Hematopoietic multipotent progenitor cell treated with erythropoietin and hydrocortisone succinate and interleukin-3 and kit ligand, for 17 days (in vitro differentiated cells): ENCODE measurements around the gene ARSI.

ENCODE experiments used
- DNase-seq: peaks from one replicate; pipeline ENCODE4 v3.0.0-alpha.2; 2015; ENCODE audit warnings: low spot score

ARSI gene

DNA sequence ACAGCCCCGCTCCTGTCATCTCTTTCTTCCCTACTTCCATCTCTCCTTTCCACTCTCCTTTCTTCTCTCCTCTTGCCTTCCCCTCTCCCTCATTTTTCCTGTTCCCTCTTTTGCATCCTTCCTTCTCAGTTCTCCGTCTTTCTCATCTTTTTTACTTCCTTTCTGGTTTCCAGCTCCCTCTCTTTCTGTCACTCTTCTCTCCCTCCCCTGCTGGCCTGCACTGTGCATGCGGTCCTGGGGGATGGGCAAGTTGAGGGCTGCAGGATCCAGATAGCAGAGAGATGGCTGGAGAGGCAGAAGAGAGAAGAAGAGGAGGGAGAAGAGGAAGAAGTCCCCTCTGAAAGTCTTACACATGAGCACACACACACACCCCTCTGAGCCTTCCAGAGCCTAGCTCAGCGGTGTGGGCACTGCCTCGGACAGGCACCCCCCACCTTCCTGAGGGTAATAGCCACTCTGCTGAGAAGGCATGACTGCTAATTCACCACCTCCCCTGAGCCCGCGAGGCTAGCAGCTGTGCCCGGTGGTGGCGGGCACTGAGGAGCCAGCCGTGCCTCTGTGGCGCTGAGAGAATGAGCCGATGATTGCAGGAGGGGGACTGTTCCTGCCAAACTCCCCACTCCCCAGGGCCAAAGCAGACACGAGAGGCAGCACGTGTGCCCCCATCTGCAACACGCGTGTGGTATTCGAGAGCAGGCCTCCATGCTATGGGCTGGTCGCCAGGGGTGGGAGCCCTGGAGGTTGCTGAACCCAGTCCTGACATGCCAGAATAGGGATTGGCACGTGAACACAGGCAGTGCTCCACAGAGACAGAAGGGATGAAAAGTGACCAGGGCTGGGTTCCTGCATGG, 9.4 kb downstream of the ARSI start:
- no peak for DNase-seq

DNA sequence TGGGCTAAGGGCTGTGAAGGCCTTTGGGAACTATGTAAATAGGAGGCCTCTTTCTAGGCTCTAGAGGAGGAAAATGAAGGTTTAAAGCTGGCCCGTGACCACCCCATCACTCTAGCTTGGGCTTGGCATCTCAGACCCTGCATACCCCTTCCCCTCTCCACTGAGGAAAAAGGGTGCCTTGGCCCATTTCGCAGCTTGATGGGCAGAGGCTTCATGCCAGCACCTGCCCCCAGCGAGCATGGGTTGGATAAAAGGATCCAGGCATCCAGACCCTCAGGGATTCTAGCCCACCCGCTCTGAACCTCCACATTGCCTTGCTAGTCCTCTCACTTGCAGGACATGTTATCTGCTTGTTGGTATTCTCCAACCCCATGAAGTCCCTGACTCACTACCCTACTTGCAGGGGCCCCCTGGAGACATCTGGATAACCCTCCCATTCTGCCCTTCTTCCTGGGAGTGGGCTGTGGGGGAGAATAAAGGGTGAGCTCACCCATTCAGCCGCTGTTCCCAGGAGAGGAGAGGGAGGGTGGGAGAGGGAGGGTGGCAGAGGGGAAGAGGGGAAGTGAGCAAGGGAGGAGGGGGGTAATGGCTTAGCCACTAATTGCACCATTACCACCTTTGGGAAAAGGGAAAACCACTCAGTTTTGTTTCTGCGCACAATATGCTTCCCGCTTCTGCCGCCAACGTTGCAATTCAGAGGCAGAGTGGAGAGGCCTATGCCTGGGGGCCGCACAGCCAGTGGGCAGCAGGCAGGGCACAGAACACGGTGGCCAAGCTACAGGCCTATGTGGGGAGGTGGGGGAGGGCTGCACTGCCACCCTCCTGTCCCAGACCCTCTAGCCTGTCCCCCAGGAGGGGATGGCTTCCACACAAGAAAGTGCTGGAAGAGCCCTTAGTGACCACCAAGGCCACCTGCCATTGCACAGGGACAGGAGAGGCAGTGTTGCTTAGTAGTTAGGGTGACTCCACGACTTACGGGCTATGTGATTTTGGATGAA, 11.0 kb downstream of the ARSI start:
- DNase-seq: no peak

DNA sequence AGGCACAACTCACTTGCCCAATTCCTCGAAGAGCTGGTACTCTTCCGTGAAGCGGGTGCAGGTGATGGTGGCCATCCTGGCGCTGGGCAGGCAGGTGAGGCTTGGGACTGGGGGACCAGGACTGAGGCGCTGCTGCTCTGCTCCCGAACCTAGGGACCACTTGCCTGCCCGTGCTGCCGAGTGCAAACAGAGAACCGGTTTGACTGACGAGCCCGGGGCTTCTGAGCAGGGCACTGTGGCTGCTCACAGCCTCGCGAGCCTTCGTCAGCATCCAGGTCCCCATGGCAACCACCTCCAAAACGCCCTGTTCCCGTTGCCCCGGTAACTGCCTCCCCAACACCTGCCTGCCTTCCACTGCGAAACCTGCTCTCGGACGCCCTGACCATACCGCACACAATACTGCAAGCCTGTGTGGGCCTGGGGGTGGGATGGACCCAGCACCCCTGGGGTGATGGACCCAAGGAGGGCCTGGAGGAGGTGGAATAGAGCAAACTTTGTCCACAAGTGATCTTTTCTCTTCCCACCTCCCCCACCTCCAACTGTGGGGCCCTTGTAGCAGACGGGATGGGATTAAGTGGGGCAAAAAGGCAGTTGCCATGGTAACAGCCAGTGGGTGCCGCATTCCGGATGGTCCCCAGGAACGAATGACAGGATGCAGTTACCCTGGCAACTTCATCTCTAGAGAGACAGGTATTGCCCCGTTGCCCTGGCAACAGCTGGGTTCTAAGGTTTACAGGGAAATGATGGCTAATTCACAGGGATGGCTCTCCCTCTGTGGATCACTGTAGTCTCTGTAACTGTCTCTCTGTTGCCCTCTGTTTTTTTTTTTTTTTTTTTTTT, 12.9 kb downstream of the ARSI start, which contains the start of gene CAMK2A:
Gene CAMK2A (minus strand): TSS at position 223 of the 840 bp plus-strand sequence. CDS start 148 bp downstream, at position 75.
- DNase-seq: no peak

DNA sequence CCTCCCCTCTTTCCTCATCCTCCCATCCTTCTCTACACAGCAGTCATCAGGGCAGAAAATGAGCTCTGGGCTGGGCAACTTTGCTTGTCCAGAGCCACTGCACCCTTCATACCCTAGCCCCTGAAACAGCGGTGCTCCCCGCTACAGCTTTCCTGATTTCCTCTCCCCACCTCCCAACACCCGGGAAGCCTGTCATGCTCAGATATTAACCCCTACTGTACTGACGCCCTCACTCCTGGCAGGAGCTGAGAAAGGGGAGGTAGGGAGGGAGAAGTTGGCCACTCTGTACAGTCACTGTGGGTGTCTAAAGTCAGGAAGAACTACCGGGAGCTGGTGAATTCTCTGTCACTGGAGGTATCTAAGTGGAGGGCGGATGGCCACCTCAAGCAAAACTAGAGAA, 13.9 kb downstream of the ARSI start:
- DNase-seq: no peak

DNA sequence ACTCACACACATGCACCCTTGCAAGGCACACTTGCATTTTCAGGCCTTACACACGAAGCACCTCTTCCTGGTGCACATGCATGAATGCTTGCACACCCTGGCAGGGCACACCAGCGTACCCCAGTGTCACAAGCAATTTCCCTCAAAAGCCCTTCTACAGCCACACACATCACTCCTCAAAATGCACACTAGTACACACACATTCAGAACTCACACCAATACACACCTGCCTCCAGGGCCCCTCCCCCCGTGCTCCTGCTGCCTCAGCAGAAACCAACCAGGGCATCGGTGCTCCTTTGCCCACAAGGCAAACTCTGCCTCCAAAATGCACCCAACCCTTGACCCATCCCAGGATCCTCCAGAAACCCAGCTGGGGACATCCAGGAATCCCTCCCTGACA, 14.3 kb downstream of the ARSI start:
- DNase-seq: no peak

DNA sequence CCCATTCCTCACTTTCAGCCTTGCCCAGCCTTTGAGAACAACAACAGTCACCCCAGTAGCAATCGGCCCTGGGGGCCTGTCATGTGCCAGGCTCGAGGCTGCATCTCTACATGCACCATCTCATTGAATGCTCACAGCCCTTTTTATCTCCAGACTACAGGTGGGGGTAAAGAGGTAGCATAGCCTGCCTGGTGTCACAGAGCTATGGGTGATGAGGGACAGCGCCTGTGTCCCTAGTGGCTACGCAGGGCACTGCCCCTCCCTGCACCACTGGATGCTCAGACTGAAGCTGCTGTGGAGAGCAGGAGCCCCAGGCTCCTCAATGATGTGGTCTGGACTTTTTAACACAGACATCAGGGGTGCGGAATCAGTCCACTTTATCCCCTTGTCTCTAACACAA, 15.9 kb downstream of the ARSI start:
- no peak for DNase-seq

DNA sequence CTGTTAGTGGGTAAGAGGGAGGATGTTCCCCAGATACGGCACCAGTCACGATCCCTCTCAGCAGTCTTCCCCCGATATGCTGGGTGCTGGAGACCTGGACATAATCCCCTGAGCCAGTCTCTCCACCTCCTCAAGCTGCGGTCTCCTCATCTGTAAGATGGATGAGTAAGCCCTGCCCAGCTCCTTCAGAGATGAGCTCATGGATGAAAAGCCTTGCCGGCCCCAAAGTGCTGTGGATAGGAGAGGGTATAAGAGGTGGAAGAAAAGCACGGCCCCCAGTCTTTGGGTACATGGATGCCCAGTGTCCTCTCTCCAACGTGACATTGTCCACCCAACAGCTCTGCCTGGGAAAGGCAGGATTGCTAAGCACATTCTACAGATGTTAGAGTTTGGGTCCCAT, 17.6 kb downstream of the ARSI start:
- DNase-seq: no peak

DNA sequence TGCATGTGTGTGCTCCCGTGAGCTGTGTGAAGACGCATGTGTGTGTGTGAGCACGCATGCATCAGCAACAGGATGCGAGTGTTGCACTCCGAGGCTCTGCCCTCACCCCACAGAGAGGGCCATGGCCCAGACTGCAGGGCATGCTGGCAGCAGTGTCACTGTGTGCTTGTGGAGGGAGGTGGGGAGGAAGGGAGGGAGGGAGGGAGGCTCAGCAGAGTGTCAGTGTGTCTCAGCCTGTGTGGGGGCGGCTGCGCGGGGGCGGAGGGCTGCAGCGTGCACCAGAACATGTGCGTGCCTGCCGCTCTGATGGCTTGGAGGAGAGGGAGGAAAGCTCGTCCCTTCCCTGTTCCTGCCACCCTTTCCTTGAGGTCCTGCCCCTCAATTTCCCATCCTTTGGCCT, 18.4 kb downstream of the ARSI start:
- DNase-seq: no peak

DNA sequence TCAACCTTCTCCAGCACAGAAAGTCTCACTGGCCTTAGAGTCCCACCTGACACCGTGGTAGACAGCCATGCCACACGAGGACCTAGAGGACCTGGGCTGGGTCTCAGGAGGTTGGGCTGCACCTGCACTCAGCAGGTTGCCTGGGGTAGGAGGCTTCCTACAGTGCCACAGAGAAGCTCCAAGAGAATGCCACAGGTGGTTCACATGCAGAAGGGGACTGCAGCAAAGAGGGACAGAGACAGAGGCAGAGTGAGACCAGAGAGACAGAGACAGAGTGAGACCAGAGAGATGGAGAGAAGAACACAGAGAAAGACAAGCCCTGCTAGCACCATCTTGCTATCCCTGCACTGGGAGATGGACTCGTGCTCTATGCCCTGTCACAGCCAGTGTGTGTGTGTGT, 18.8 kb downstream of the ARSI start:
- no peak for DNase-seq

DNA sequence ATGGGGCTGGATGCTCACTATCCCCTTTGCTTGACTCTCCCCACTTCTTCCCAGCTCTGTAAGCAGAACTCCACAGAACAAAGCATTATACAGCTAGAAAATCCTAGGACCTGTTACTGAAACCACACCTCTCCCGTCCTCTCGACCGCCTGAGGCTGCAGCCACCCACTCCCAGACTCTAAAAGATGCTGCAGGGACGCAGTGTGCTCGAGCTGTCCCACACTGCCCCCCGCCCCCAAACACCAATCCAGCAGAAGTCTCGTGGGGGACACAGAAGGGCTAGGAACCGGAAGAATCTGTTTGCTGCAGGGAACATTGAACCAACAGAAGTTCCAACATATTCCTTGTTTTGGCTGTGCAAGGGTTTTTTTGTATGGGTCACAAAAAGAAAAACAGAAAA, 20.7 kb downstream of the ARSI start:
- no peak for DNase-seq

DNA sequence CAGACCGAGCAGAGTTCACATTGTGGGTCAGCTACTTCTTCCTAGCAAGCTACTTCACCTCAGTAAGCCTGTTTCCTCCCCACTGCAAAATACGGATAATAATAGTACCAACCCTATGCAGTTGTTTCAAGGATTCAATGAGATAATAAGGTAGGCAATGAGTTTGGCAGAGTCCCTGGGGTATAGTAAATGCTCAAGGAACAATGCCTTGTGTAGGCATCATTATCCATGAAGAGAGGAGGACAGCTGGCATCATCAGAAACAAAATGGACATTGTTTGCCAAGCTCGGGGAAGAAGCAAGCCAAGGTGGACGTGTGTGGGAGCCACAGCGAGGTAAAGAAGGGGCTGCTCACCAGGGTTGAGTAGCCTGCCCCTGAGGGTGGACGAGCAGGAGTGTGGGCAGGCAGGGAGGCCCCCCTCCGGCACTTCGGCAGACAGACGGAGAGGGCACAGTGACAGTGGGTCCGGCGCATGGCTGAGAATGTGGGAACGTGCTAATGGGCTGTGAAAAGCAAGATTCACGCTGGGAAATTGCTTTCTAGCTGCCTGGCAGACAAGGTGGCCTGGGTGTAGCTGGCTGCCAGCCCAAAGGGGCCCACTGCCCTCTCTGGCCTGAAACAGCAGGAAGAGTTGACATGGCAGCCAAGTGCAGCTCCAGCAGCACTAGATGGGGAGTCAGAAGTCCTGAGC, 23.2 kb downstream of the ARSI start:
- DNase-seq: no peak

DNA sequence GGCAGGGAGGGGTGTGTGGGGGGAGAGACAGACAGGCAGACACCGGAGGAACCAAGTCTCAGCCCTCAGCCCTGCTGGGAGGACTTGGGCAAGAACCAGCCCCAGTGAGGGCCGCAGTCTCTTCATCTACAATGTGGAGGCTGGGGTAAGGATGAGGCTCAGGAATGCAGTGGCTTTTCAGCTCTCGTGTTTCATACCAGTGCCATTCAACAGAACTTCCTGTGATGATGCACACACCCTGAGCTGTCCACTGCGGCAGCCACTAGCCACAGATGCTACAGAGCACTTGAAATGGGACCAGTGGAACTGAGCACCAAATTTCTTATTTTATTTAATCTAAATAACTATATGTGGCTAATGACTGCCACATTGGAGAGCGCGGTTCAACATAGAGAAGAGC, 23.8 kb downstream of the ARSI start:
- no peak for DNase-seq

DNA sequence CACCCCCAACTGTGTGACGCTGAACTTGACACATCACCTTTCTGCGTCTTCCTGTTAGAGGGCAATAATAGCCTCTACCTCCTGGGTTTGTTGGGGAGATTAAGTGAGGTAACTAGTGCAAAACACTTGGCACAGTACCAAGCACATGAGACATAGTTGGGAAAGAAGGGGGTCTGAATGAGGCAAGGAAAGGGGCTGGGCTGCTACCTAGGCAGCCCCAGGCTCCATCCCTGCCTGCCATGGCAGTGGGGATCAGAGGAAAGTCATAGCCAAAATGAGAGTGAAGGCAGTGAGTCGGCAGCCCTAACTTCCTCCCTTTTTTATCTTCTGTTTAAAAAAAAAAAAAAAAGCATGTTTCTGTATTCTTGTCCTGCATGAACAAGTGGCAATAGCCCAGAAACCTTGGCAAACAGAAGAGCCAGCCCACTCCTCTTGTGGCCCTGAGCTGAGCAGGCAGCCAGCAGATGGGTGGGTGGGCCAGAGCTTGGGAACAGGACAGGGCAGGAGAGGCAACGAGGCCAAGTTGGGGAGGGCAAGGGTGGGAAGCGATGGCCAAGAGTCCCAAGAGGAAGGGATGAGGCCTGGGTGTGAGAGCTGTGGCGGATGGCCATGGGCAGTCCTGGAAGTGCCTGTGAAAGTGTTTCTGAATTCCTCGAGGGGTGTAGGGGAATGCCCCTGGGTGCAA, 24.5 kb downstream of the ARSI start:
- no peak for DNase-seq

DNA sequence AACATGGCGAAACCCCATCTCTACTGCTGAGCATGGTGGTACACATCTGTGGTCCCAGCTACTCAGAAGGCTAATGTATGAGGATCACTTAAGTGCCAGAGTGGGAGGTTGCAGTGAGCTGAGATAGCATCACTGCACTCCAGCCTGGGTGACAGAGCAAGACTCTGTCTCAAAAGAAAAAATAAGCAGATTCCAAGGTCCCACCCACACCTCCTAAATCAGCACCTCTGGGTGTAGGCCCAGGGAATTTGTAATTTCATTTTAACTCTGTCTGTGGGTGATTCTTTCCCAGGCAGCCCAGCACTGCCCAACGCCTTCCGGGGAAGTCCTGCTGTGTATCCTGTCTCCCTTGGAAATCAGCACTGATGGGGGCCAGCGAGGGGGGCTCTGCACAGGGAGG, 25.7 kb downstream of the ARSI start:
- no peak for DNase-seq

DNA sequence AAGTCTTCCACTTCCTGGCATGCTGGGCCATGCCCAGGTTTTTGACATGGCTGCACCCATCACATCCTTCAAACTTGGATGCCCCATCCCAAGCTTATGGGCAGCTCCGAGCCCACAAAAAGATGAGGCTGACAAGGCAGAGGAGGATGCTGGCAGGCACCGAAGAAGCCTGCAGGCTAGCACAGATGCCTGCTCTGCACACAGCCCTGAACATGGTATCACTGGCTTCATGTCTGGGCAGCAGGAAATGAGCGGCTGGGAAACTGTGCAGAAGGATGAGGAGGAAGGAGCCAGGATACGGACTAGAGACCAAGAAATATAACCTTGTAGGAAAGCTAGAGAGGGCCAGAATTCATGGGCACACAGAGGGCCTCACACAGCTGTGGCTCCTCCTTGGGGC, 27.9 kb downstream of the ARSI start:
- DNase-seq: no peak

DNA sequence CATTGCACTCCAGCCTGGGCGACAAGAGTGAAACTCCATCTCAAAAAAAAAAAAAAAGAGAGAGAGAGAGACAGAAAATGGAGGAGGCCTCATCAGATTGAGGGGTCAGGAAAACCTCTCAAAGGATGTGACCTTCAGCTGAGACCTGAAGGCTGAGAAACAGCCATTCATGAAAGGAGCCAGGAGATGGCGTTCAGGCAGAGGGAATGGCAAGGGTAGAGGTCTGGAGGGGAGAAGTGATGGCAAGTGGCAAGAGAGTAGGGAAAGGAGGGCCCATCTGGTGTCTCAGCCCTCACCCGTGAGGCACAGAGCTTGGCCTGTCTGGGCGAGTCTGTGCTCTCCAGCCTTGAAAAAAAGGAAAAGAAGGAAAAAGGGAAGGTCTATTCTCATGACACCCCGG, 30.2 kb downstream of the ARSI start:
- no peak for DNase-seq

DNA sequence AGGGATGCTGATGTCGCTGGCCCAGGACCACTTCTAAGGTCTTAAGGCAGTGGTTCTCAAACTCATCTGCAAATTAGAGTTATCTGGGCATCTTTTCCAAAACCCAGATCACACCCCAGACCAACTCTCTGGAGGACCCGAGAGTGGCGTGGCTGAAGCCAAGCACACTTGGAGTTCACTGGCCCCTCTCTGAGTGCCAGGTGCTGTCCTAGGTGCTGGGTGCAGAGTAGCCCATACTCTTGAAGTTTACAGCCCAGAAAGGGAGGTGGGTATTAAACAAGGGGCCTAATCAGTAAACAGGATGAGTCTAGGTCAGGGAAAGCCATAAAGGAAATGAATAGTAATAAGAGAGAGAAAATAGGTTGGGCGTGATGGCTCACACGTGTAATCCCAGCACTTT, 30.8 kb downstream of the ARSI start:
- DNase-seq: no peak

DNA sequence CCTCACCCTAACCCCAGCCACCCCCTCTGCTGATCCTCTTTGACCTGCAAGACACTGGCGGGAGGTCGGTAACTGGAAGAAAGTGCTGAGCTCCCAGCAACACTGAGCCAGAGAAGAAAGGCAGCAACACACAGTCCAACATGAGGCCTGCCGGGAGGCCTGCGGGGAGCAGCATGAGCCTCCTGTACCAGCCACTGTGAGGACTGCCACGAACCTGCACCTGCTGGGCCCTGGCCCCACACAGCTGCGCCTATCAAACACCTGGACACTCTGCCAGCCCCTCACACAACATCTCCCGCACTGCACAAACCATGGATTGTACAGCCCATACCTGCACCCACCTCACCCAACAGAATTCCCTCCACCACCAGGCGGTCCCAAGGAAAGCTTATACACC, 31.4 kb downstream of the ARSI start:
- no peak for DNase-seq

DNA sequence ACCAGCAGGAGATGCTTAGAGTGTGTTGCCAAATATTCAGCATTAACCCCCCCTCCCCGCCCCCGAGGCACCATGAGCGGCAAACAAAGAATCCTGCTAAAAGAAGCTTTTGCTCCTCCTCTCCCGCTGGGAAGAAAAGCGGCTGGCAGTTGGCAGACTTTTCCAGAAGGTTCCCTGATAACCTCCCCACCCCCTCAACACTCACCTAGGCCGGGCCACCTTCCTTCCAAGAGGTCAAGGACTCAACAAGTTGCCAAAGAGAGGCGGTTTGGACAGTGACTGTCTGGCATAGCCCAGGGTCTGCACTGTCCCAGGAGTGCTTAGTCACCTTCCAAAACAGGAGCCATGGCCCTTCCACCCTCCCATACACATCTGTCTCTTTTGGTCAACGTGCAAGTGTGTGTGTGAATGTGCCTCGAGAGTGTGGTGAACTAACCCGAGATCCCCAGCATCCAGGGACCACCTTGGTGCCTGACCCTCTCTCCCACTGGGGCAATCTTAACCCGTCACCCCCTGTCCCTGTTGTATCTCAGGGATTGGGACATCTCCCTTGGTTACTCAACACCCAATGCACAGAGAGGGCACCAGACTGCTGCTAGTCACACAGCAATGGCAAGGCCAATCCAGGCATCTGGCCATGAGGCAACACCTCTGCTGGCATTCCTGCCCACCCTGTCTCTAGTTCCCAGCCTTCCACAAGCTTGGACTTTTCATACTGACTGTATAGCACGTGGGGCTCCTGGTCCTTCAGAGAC, 32.0 kb downstream of the ARSI start:
- DNase-seq: no peak

DNA sequence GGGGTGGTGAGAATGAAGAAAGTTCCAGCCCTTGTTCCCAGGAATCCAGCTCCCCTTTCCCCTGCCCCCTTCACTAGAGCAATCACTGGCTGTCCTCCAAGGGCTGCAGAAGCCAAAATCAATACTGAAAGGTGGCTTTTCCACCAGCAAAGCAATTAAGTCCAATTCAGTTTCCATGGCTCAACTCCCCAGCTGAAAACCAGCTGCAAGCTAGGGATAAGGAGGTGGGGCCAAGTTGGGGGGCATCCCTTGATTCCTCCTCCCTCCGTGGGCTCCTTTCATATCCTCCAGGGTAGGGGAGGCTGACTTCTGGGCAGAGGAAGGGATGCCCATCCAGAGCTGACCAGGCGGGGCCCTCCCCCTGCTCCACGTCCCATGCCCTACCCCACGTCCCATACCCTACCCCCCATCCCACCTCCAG, 35.8 kb downstream of the ARSI start:
- DNase-seq: no peak
